Esophagus muscularis mucosa (tissue), 4 donors: ENCODE data around the gene C5orf15.

Experiments used
- CTCF ChIP-seq, 3 experiments: fragments of 200-600 bp in 2 of 3; fragments of 450-650 bp in 1 of 3; sonication (generic) in 2 of 3; IDR thresholded peaks; one replicate each; pipeline ENCODE4 v1.5.1; 2017 to 2019; ENCODE audit warnings: antibody characterized with exemption in 3 of 3, mild to moderate bottlenecking in 2 of 3, moderate library complexity in 1 of 3
- EP300 ChIP-seq: sonication (generic); formaldehyde crosslinking; IDR thresholded peaks from one replicate; pipeline ENCODE4 v1.6.1; 2017; ENCODE audit warnings: antibody characterized with exemption
- POLR2A ChIP-seq: fragments of 450-650 bp; IDR thresholded peaks from one replicate; pipeline ENCODE4 v1.6.1; 2017; ENCODE audit warnings: antibody characterized with exemption, moderate library complexity, mild to moderate bottlenecking, low read depth

- no peak for TF ChIP-seq CTCF (IDR thresholded peaks at IDR 0.05)
- no peak for TF ChIP-seq POLR2A
- no peak for TF ChIP-seq EP300
Measured at GRCh38 chr5:133962131-133962530, 6.3 kb downstream of the C5orf15 start.
